Keratinocyte (primary cell): ENCODE results near the gene SLC39A11. TPM values are rescaled to one million over a fixed set of nuclear protein-coding genes. Genes with fewer than 3 reads are reported as not detected.

ENCODE experiments used
- DNase-seq: peaks from one replicate; pipeline ENCODE4 v3.0.0-alpha.2; 2011; ENCODE audit warnings: low read depth, missing footprints, low spot score
- FAIRE-seq: peaks from 2 replicates; lab custom pipeline; 2011; peaks lifted over from hg19 to GRCh38; lab: Jason Lieb, UNC
- H2AFZ ChIP-seq: 2 replicates; pipeline ENCODE4 v1.6.0; 2012; ENCODE audit warnings: low read length, control low read depth, inconsistent platforms; ENCODE audit not compliant: control insufficient read depth
- H3K27ac ChIP-seq: 2 replicates; pipeline ENCODE4 v1.5.1; 2011; ENCODE audit warnings: low read length; ENCODE audit not compliant: control insufficient read depth, insufficient read depth
- H3K27me3 ChIP-seq: 3 replicates; pipeline ENCODE4 v1.6.0; 2011; ENCODE audit warnings: low read length; ENCODE audit not compliant: control insufficient read depth, insufficient read depth; ENCODE audit errors: extremely low read depth
- H3K36me3 ChIP-seq, 2 experiments: 2 replicates in 1 of 2; 3 replicates in 1 of 2; pipeline ENCODE4 v1.5.1; 2011; ENCODE audit warnings: low read length in 2 of 2, mild to moderate bottlenecking in 1 of 2; ENCODE audit not compliant: control insufficient read depth in 2 of 2, insufficient read depth in 2 of 2; ENCODE audit errors: extremely low read depth in 1 of 2
- H3K4me1 ChIP-seq: 3 replicates; pipeline ENCODE4 v1.5.1; 2011; ENCODE audit warnings: low read length; ENCODE audit not compliant: control insufficient read depth, insufficient read depth; ENCODE audit errors: extremely low read depth
- H3K4me2 ChIP-seq: 3 replicates; pipeline ENCODE4 v1.6.0; 2011; ENCODE audit warnings: low read depth, low read length; ENCODE audit not compliant: control insufficient read depth, insufficient read depth; ENCODE audit errors: extremely low read depth
- H3K4me3 ChIP-seq, 3 experiments: fragments of 200-600 bp in 1 of 3; sonication (generic) in 1 of 3; 2 replicates in 2 of 3; 3 replicates in 1 of 3; pipeline ENCODE4 v1.5.1; 2011 to 2016; ENCODE audit warnings: low read length in 3 of 3, mild to moderate bottlenecking in 3 of 3, control low read depth in 2 of 3, inconsistent platforms in 1 of 3, low read depth in 1 of 3, mixed read lengths in 1 of 3, mixed run types in 1 of 3, moderate library complexity in 1 of 3; ENCODE audit not compliant: control insufficient read depth in 2 of 3, insufficient read depth in 2 of 3; ENCODE audit errors: extremely low read depth in 1 of 3
- H3K79me2 ChIP-seq: 2 replicates; pipeline ENCODE4 v1.6.0; 2012; ENCODE audit warnings: low read length; ENCODE audit not compliant: control insufficient read depth, insufficient read depth
- H3K9ac ChIP-seq: 3 replicates; pipeline ENCODE4 v1.6.0; 2011; ENCODE audit warnings: low read length; ENCODE audit not compliant: control insufficient read depth, insufficient read depth; ENCODE audit errors: extremely low read depth
- H3K9me1 ChIP-seq: 3 replicates; pipeline ENCODE4 v1.6.0; 2011; ENCODE audit warnings: low read length; ENCODE audit not compliant: control insufficient read depth, insufficient read depth; ENCODE audit errors: extremely low read depth
- H3K9me3 ChIP-seq: 2 replicates; pipeline ENCODE4 v1.5.1; 2012; ENCODE audit warnings: low read depth, low read length; ENCODE audit not compliant: control insufficient read depth
- H4K20me1 ChIP-seq: 3 replicates; pipeline ENCODE4 v1.6.0; 2011; ENCODE audit warnings: low read length; ENCODE audit not compliant: control insufficient read depth, insufficient read depth; ENCODE audit errors: extremely low read depth
- EZH2 ChIP-seq: IDR thresholded peaks from one replicate; pipeline ENCODE4 v1.6.1; 2012; ENCODE audit warnings: inconsistent platforms, mild to moderate bottlenecking, low read length, moderate library complexity
- dilution Hi-C: fragments of 300-500 bp; cut with MboI; formaldehyde crosslinking; loops from one replicate; pipeline ENCODE4 v1.7.0; 2020; ENCODE audit warnings: low sequenced_read_pairs; ENCODE audit not compliant: extremely low pct_ligation_motif_present
- polyA plus RNA-seq, 5 experiments: library from polyadenylated mRNA; depleted of rRNA in 3 of 5; stranded (reverse) in 3 of 5; stranded (forward) in 1 of 5; unstranded in 1 of 5; fragments of >200 nt; gene quantifications; 1 replicate in 1 of 5; 2 replicates in 3 of 5; 3 replicates in 1 of 5; pipeline versions ENCODE4 v1.2.1 to v1.2.3, GENCODE V29; 2011 to 2012; ENCODE audit warnings: missing spikeins in 2 of 5, low read depth in 1 of 5, low replicate concordance in 1 of 5
- TF ChIP-seq, protein P1 (sequence below), 3 experiments: IDR thresholded peaks in 1 of 3; conservative IDR thresholded peaks in 1 of 3; optimal IDR thresholded peaks in 1 of 3; 2 replicates in 2 of 3; 3 replicates in 1 of 3; pipeline versions ENCODE3 to v1.5.1; 2011; ENCODE audit warnings: low read length in 3 of 3, mild to moderate bottlenecking in 3 of 3, moderate library complexity in 2 of 3, control low read depth in 1 of 3, inconsistent platforms in 1 of 3; ENCODE audit not compliant: insufficient read depth in 2 of 3; ENCODE audit errors: extremely low read depth in 1 of 3

Gene SLC39A11
- polyA plus RNA-seq, 1 donor (not counting 4 experiments of a cell fraction or from before 2014, with no cell fraction given) = 11.5 TPM

DNA sequence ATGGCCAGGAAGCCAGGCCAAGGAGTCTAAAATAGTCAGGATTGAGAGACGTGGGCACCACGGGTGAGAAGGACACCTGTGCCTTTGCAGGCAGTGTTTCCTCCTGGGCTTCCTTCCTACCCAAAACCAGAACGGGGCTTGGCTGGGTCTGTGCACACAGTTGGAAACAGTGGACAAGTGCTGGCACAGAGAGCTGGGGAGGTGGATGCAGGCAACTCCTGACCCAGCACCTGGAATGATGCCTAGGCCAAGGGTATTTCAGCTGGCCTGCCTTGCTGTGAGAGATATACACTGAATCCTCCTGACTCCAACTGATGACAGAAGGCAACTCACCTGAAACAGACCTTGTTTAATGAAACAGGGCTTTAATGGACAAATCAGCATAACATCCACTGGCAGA lies 186.2 kb downstream of the SLC39A11 start:
- no peak overlapping the region for H2AFZ ChIP-seq
- H3K79me2 ChIP-seq = no peaks in the 10 kb centered on the region
- no peak overlapping the region for H3K4me2 ChIP-seq
- no peaks in the 10 kb centered on the region for H3K27me3 ChIP-seq
- dilution Hi-C loops = no loop called here
- H3K9me1 ChIP-seq = no peaks in the 10 kb centered on the region
- FAIRE-seq (no peak), DNase-seq (no peak)
- no peak for TF ChIP-seq EZH2
- TF ChIP-seq, protein P1, sequence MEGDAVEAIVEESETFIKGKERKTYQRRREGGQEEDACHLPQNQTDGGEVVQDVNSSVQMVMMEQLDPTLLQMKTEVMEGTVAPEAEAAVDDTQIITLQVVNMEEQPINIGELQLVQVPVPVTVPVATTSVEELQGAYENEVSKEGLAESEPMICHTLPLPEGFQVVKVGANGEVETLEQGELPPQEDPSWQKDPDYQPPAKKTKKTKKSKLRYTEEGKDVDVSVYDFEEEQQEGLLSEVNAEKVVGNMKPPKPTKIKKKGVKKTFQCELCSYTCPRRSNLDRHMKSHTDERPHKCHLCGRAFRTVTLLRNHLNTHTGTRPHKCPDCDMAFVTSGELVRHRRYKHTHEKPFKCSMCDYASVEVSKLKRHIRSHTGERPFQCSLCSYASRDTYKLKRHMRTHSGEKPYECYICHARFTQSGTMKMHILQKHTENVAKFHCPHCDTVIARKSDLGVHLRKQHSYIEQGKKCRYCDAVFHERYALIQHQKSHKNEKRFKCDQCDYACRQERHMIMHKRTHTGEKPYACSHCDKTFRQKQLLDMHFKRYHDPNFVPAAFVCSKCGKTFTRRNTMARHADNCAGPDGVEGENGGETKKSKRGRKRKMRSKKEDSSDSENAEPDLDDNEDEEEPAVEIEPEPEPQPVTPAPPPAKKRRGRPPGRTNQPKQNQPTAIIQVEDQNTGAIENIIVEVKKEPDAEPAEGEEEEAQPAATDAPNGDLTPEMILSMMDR (optimal IDR thresholded peaks at IDR 0.05 in 1 of 3, IDR thresholded peaks at IDR 0.05 in 1 of 3, conservative IDR thresholded peaks at IDR 0.05 in 1 of 3; ENCODE audit: extremely low read depth in 1 of 3, insufficient read depth in 2 of 3, low read length in 3 of 3) = no peak
- no peak overlapping the region for H3K9ac ChIP-seq
- no peaks in the 10 kb centered on the region for H3K4me1 ChIP-seq
- no peaks in the 10 kb centered on the region for H3K36me3 ChIP-seq
- no peaks in the 10 kb centered on the region for H3K9me3 ChIP-seq
- H3K27ac ChIP-seq = no peak overlapping the region
- H3K4me3 ChIP-seq = no peak overlapping the region
- H4K20me1 ChIP-seq = no peaks in the 10 kb centered on the region

DNA sequence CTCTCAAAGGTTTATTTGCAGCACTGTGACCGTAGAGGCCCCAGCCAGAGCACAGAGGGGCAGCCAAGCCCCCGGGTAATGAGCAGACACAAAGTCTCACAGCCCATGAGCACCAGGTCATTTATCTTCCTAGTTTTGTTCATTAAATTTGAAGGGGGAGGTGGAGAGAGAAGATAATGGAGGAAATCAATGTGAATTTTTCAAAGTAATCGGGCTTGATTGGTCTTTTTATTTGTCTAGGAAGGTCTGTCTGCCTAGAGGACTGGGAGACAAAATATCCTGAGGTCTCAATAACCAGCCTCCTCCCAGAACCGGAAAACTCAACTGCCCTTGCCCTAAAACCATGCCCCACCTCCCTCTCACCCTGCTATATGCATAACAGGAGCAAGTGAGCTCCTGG lies 189.0 kb downstream of the SLC39A11 start:
- DNase-seq (no peak), FAIRE-seq (no peak)
- H3K27me3 ChIP-seq = no peaks in the 10 kb centered on the region
- H3K9me1 ChIP-seq = no peaks in the 10 kb centered on the region
- no peak overlapping the region for H3K9ac ChIP-seq
- H3K9me3 ChIP-seq = no peaks in the 10 kb centered on the region
- no peaks in the 10 kb centered on the region for H3K4me1 ChIP-seq
- no peaks in the 10 kb centered on the region for H3K36me3 ChIP-seq
- no peak overlapping the region for H3K27ac ChIP-seq
- no peaks in the 10 kb centered on the region for H4K20me1 ChIP-seq
- H3K4me3 ChIP-seq = no peak overlapping the region
- no peaks in the 10 kb centered on the region for H3K79me2 ChIP-seq
- TF ChIP-seq, protein P1 (optimal IDR thresholded peaks at IDR 0.05 in 1 of 3, IDR thresholded peaks at IDR 0.05 in 1 of 3, conservative IDR thresholded peaks at IDR 0.05 in 1 of 3; ENCODE audit: extremely low read depth in 1 of 3, insufficient read depth in 2 of 3, low read length in 3 of 3) = no peak
- TF ChIP-seq EZH2 = no peak
- dilution Hi-C loops = no loop called here
- H2AFZ ChIP-seq = no peak overlapping the region
- H3K4me2 ChIP-seq = no peak overlapping the region
